Activated T-cell treated with anti-CD3 and anti-CD28 coated beads, Interleukin-2, amount 50 U/mL, for 1 hour (primary cell): ENCODE results near the gene SOX18.
A peak's percentile ranks its signal among the peaks of the same experiment; 100 is the strongest.

ENCODE experiments used
- DNase-seq: peaks from one replicate; pipeline ENCODE4 v3.0.0-alpha.2; 2020

SOX18 gene

DNA sequence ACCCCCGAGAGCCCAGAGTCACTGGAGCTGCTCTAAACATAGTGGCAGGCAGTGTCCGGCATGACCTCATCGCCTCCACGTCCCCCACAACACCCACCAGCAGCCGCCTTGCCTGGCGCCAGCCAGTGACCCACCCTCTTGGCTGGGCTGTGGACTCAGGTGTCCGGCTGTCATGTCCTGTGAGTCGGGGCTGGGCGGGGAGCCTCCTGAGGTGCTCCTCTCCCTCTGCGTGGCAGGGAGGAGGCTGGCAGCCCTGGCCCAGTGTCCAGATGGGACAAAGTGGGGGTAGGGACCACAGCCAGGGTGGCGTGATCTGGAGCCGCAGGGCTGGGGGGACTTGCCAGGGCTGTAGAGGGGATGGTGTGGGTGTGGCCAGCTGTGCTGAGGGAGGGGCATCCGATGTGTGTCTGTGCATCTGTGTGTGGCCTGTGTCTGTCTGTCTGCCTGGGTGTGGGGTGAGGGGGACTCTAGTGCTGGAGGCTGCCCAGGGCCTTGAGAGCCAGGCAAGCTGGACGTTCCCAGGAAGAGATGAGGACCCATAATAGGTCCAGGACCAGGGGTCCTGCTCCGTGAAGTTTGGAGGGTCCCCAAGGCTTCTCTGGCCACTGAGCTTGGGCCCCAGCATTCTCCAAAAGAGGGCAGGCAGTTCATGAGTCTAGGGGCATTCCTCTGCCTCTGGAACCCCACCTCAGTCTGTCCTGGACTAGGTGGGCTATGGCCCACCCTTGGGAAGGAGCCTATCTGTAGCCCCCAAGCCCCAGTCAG lies 2.3 kb upstream of the SOX18 start:
- DNase-seq: no peak

GRCh38 chr20:64051033-64051452 lies 1.6 kb upstream of the SOX18 start:
- no peak for DNase-seq

DNA sequence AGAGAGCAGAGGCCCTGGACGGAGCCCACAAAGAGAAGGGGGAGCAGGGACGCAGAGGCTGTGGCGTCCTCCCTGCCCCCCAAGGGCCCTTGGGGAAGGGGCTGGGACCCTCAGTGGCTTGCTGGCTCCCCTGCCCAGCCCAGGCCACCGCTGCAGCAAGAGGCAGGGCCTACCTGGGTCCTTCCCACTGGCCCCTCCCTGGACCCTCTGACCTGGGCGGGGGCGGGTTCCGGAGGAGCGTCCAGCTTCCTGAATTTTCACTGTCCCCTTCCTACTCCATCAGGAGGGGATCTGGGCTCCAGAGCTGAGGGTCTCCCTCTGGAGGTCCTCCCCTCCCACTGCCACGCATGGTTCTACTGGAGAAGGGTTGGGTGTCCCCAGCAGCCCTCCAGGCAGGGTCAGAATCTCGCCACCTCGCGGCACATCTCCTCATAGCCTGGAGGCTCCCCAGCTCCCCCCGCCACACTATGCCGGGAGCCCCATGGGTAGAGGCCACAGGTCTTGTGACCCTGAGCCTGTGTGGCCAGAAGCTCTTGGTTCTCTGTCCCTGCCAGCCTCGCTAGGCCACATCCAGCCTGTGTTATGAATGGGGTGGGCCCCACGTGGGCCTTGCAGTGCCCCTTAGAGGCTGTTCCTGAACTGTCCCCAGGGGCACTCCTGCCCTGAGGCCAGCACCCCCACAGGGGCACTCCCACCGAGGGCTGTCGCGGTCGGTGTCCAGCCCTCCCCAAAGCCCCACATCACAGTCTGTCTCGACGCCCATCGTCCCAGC lies 1.0 kb upstream of the SOX18 start:
- DNase-seq: no peak

DNA sequence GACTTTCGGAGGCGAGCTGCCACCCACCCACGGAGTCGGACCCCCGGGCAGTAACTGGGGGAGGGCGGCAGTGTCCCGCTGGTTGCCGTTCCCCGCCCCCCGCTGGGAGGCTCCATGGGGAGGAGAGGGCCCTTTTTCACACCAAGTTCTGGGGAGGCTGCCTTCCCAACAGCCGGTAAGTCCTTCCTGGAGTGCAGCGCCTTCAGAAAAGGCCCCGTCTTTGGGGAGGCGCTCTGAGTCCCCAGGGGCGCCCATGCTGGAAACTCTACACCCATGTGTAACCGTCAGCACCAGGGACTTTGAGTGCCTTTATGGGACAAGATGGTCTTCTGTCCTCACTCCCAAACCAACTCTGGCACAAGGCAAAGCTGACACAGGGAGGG lies 430 bp upstream of the SOX18 start:
- no peak for DNase-seq

GRCh38 chr20:64048402-64049044 lies 916 bp downstream of the SOX18 start:
- DNase-seq: no peak

- no peak for DNase-seq
These were observed 1.5 kb downstream of the SOX18 start for GRCh38 chr20:64047968-64048401.

DNA sequence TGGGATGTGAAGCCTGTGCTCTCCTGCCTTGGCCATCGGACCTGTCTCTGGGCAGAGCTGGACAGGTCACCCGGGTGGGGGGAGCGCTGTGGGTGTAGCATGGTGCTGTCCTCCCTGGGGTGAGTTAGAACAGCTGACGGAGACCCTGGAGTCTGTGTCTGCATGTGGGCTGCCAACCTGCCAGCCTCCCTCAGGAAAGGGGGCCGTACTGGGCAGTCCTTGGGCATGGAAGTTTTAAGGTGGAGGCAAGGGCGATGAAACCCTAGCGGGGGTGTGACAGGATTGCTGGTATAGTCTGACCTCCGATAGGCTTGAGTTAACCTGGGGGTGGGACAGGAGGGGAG lies 2.4 kb downstream of the SOX18 start:
- DNase-seq: no peak

DNA sequence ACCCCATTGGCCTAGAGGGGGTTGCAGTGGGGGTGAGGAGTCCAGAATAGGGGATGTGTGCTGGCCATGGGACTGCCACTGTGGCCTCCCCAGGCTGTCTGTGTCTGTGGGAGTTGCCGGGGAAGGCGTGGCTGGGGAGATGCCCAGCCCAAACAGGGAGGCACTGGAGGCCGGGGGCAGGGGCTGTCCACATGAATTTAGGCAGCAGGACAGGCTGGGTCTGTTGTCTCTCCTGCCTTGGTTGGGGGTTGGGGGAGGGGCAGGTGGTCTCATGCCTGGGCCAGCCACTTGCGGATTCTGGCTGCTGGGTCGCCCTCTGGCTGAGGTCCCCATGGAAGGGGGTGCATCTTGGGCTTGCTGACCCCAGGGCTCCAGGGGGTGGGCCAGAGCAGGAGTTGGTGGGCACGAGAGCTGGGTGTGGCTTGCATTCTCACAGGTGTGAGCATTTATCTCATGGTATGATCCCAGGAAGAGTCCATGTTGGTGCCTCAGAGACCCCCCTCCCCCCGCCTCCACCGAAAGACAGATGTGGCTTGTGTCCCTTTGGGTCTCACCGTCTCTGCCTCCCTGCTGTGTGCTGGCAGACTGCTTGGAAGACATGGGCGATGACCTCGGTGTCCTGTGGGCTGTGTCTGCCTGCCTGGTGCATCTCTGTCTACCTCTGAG lies 4.0 kb downstream of the SOX18 start:
- no peak for DNase-seq

DNA sequence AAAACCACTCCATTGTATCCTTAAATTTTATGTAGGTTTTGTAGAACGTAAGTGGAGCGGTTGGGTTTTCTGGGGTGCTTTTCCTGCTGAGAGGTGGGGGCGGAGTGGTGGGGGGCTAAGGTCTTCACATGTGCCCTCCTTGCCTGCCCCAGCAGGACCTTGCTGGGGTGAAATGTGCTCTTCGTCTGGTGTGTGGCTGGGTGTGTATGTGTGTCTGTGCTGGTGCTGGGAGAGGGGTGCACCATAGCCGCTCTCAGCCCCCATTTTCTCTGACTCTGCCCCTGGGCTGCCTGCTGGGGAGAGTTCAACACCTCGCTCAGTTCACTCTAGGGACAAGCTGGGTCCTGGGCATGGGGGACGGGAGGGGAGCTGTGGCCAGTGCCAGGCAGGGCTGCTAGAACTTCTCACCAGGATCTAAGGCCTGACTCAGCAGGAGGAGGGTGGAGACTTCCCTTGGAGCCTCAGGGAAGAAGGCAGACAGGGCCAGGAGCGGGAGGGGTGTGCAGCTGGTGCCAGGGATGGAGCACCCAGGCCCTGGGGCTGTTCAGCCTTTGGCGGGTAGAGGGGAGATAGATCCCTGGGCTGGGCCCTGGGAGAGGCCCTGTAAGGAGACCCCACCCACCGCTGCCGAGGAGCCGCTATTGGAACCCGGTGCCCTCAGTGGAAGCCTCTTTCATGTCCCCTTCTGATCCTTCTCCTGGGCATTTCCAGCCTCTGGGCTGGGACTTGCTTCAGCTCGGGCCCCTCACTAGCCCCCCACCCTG lies 4.8 kb downstream of the SOX18 start:
- DNase-seq: no peak

- DNase-seq: no peak
These were observed 5.7 kb downstream of the SOX18 start for GRCh38 chr20:64043768-64044167.

DNA sequence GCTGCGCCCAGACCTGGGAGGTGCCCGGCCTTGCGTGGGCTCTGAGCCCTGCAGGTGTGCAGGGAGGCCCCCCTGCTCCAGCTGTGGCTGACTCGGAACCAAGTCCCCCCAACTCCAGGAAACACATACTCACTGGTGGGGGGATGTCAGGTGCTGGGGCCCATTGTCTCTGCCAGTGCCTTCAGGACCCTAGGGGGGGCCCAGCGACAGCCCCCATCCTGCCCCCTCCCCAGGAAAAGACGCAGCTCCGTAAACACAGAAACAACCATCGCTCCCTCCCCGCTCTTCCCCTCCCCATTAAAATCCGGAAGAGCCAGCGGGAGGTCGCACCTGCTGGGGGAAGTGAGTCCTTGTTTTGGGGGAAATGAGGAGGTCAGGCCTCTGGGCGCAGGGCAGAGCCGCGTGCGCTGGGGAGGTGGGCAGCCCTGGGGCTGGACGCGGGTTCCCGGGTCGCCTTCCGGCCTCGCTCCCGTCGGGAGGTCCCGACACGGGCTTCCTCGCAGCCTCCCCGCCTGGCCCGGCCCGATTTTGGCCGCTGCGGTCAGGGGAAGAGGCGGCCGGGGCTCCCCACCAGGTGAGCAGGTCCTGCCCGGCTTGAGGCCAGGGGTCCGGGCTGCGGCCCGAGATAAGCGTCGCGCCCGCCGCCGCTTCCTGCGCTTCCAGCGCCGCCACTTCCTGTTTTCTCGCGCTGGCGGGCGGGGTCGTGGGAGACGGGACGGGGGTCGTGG lies 7.2 kb downstream of the SOX18 start:
- DNase-seq: no peak

DNA sequence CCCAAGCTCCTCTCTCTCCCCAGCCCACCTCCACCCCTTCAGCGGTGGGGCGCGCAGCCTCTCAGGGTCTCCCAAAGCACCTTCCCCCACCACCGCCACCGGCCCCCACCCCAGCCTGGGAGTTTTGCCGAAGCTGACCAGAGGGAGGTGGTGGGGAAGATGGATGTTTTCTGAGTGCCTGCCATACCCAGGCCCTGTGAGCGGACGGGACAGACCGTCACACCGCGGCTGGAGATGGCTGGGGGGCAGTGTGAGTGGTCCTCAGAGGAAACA lies 7.7 kb downstream of the SOX18 start:
- DNase-seq: no peak

DNA sequence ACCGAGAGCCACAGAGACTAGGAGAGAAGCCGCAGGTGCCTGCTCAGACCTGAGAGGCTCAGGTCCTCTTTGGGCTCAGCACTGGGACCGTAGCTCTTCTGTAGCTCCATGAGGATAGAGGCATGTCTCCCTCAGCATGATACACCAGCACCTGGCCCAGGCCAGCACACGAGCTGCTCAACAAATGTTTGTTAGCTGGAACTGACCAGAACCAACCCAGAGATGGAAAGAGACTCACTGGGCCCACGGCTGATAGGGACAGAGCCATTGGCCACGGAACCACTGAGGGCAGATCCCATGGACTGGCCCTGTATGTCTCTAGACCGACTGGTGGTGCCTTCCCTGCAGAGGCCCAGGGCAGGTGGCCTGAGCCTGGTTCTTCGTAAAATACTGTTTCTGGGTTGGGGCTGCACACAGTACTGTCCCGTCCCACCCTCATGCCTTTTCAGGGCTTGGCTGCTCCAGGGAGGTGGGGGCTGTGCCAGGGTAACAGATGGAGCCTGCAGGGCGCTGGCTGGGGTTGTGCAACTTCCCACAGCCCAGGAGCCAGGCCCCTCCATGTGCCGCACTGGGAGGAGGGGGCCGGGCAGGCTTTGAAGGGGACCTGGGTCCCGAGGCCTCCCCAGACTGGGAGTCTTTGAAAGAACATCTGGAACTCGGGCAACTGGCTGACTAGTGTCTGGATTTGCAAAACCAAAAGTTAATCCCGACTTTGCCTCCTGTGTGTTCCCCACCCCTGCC lies 8.2 kb downstream of the SOX18 start:
- no peak for DNase-seq

GRCh38 chr20:64040231-64041039 lies 9.0 kb downstream of the SOX18 start:
- DNase-seq: no peak

- no peak for DNase-seq
These were observed 9.9 kb downstream of the SOX18 start for GRCh38 chr20:64039293-64040160.

GRCh38 chr20:64038565-64039292 lies 10.7 kb downstream of the SOX18 start:
- peak; percentile 85 for DNase-seq

DNA sequence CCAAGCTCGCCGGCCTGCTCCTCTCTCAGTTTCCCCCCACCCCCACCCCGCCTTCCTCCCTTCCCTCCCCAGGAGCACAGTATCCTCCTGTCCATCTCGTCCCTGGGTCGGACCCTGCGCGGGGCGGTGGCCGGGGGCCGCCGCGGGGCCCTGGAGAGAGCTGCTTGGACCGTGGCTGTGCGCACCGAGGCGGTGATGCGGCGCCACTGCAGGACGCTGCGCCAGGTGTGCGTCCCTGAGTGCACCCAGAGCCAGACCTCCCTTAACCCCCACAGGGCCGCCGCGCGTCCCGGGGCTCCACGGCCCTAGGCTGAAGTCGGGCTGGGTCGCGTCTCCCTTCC lies 11.2 kb downstream of the SOX18 start:
- no peak for DNase-seq

DNA sequence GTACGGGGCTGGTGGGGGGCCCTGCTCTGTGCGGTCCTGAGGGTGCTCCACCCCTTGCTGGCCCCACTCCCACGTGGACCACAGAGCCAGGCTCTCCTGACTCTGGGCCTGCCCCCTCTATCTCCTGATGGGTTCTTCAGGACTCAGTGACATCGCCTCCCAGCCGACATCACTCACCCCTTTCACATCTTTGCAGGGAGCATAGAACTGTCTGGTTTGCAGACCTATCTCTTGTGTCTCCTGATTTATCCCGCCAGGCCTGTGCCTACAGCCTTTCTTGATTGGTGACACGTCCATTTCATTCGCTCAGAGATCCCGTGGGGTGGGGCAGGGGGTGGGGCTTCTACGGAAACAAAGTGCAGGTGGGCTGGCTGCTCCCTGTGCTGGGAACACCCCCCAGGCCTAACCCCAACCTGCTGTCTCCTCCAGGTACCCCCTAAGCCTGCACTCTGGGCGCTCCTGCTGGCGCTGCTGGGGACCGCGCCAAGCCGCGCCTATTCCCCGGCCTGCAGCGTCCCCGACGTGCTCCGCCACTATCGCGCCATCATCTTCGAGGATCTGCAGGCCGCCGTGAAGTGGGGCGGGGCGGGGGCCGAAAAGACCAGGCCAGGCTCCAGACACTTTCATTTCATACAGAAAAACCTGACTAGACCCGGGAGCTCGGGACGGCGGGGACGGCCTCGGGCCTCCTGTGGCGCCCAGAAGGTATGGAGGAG lies 11.8 kb downstream of the SOX18 start:
- DNase-seq: peak; percentile 44

DNA sequence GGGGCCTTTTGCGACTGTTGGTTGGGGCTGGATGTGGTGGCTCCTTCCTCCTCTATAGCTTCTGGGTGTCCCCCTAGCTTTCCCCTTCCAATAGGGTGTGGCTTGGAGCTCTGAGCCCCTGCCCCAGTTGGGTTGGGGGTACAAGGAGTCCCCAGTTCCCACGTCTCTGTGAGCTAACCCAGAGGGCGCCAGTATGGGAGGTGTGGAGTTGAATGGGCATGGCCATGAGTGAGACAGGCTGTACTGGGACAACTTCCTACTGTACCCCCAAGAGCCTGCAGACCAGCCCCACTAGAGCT lies 12.3 kb downstream of the SOX18 start:
- no peak for DNase-seq
